ENCODE results near the gene SKP1.
A peak's percentile ranks its signal among the peaks of the same experiment; 100 is the strongest.

SKP1 gene

GRCh38 chr5:134107779-134108178 is 69.0 kb downstream of the SKP1 start:
- no peak for DNase-seq

GRCh38 chr5:134106991-134107701 is 69.6 kb downstream of the SKP1 start:
- no peak for DNase-seq

GRCh38 chr5:134103998-134104654 is 72.6 kb downstream of the SKP1 start:
- DNase-seq = no peak

GRCh38 chr5:134103397-134103796 is 73.4 kb downstream of the SKP1 start:
- no peak for DNase-seq

- peak; percentile 58 for DNase-seq
These were observed 74.9 kb downstream of the SKP1 start for GRCh38 chr5:134101686-134102439.

- peak; percentile 75 for DNase-seq
These were observed 76.3 kb downstream of the SKP1 start for GRCh38 chr5:134100283-134101091.

GRCh38 chr5:134099939-134100282 is 76.8 kb downstream of the SKP1 start:
- no peak for DNase-seq

- no peak for DNase-seq
These were observed 77.4 kb downstream of the SKP1 start for GRCh38 chr5:134099288-134099872.
